CD14-positive monocyte (primary cell): Measurements from ENCODE around the gene PDE1A. TPM values are rescaled to one million over a fixed set of nuclear protein-coding genes. Genes with fewer than 3 reads are reported as not detected.

Experiments used
- DNase-seq, 3 donors: peaks; one replicate each; pipeline ENCODE4 v3.0.0-alpha.2; 2011 to 2022
- H2AFZ ChIP-seq: 2 replicates; pipeline ENCODE4 v1.6.0; 2012; ENCODE audit warnings: mild to moderate bottlenecking, low read depth, low read length, inconsistent platforms; ENCODE audit not compliant: insufficient read depth, poor library complexity, severe bottlenecking
- H3K27ac ChIP-seq, 2 donors: 1 replicate in 1 of 2; 2 replicates in 1 of 2; pipeline ENCODE4 v1.5.1; 2012 to 2013; ENCODE audit warnings: low read length in 2 of 2, control low read depth in 1 of 2, inconsistent platforms in 1 of 2, low read depth in 1 of 2, mild to moderate bottlenecking in 1 of 2
- H3K27me3 ChIP-seq, 2 donors: one replicate each; pipeline versions ENCODE4 v1.6.0 to v1.6.1; 2011 to 2013; ENCODE audit warnings: low read length in 2 of 2; ENCODE audit not compliant: control insufficient read depth in 2 of 2, insufficient read depth in 2 of 2
- H3K36me3 ChIP-seq, 2 donors: replicated peaks in 1 of 2; 1 replicate in 1 of 2; 2 replicates in 1 of 2; pipeline versions ENCODE4 v1.5.1 to v1.6.1; 2012 to 2013; ENCODE audit warnings: low read length in 2 of 2, control low read depth in 1 of 2, inconsistent platforms in 1 of 2, mild to moderate bottlenecking in 1 of 2; ENCODE audit not compliant: insufficient read depth in 2 of 2, control insufficient read depth in 1 of 2
- H3K4me1 ChIP-seq, 2 donors: 1 replicate in 1 of 2; 2 replicates in 1 of 2; pipeline versions ENCODE4 v1.5.1 to v1.6.1; 2012 to 2013; ENCODE audit warnings: low read length in 2 of 2, control low read depth in 1 of 2, inconsistent platforms in 1 of 2, mild to moderate bottlenecking in 1 of 2, moderate library complexity in 1 of 2; ENCODE audit not compliant: insufficient read depth in 2 of 2, control insufficient read depth in 1 of 2
- H3K4me2 ChIP-seq: replicated peaks from 2 replicates; pipeline ENCODE3; 2012; ENCODE audit warnings: low read length, moderate library complexity, mild to moderate bottlenecking; ENCODE audit not compliant: poor library complexity, severe bottlenecking; ENCODE audit errors: extremely low read depth
- H3K4me3 ChIP-seq, 3 experiments: fragments of 200-600 bp in 1 of 3; sonication (generic) in 1 of 3; replicated peaks in 1 of 3; 1 replicate in 2 of 3; 2 replicates in 1 of 3; pipeline ENCODE4 v1.5.1; 2011 to 2013; ENCODE audit warnings: low read length in 3 of 3, mild to moderate bottlenecking in 3 of 3, control low read depth in 2 of 3, low read depth in 2 of 3, inconsistent platforms in 1 of 3, moderate library complexity in 1 of 3
- H3K79me2 ChIP-seq: 2 replicates; pipeline ENCODE4 v1.6.0; 2012; ENCODE audit warnings: mild to moderate bottlenecking, control low read depth, inconsistent platforms, low read length, moderate library complexity; ENCODE audit not compliant: insufficient read depth
- H3K9ac ChIP-seq: 2 replicates; pipeline ENCODE4 v1.6.0; 2017; ENCODE audit warnings: low read length, mild to moderate bottlenecking; ENCODE audit not compliant: insufficient read depth, poor library complexity, severe bottlenecking
- H3K9me3 ChIP-seq, 2 donors: replicated peaks in 1 of 2; 1 replicate in 1 of 2; 2 replicates in 1 of 2; pipeline versions ENCODE4 v1.5.1 to v1.6.1; 2012 to 2013; ENCODE audit warnings: low read length in 2 of 2, control low read depth in 1 of 2; ENCODE audit not compliant: control insufficient read depth in 1 of 2, insufficient read depth in 1 of 2
- H4K20me1 ChIP-seq: 2 replicates; pipeline ENCODE4 v1.6.0; 2012; ENCODE audit warnings: mild to moderate bottlenecking, low read length, control low read depth, moderate library complexity; ENCODE audit not compliant: insufficient read depth
- H3K27ac Mint-ChIP-seq, 7 donors: one replicate each; pipeline ENCODE4 v1.8.0; 2020; ENCODE audit warnings: mild to moderate bottlenecking in 7 of 7, mixed read lengths in 7 of 7, moderate library complexity in 6 of 7, inconsistent platforms in 2 of 7
- H3K27me3 Mint-ChIP-seq, 3 donors: one replicate each; pipeline ENCODE4 v1.8.0; 2021 to 2022; ENCODE audit warnings: low read depth in 3 of 3, mild to moderate bottlenecking in 3 of 3, mixed read lengths in 3 of 3, moderate library complexity in 3 of 3, inconsistent platforms in 1 of 3
- H3K36me3 Mint-ChIP-seq, 2 donors: one replicate each; pipeline ENCODE4 v1.8.0; 2020; ENCODE audit warnings: mixed read lengths in 2 of 2, inconsistent platforms in 1 of 2, mild to moderate bottlenecking in 1 of 2
- H3K4me1 Mint-ChIP-seq: one replicate; pipeline ENCODE4 v1.8.0; 2020; ENCODE audit warnings: mild to moderate bottlenecking, mixed read lengths
- H3K4me3 Mint-ChIP-seq, 2 donors: one replicate each; pipeline ENCODE4 v1.8.0; 2020; ENCODE audit warnings: mild to moderate bottlenecking in 2 of 2, mixed read lengths in 2 of 2, moderate library complexity in 1 of 2
- H3K9me3 Mint-ChIP-seq, 7 donors: one replicate each; pipeline ENCODE4 v1.8.0; 2020 to 2022; ENCODE audit warnings: mixed read lengths in 7 of 7, mild to moderate bottlenecking in 6 of 7, moderate library complexity in 6 of 7, inconsistent platforms in 2 of 7
- WGBS: methylation state at CpG from one replicate; pipeline ENCODE4 v1.1.5; 2013; ENCODE audit warnings: missing lambda C conversion rate; ENCODE audit not compliant: insufficient coverage; 5-methylcytosine and 5-hydroxymethylcytosine counted together
- intact Hi-C, 2 donors: fragments of 100-400 bp; cut with micrococcal nuclease; formaldehyde crosslinking; loops; one replicate each; pipeline versions ENCODE4 v1.15.0 to v1.15.1; 2023
- polyA plus RNA-seq, 3 donors: library from polyadenylated mRNA; depleted of rRNA in 1 of 3; unstranded in 2 of 3; stranded (reverse) in 1 of 3; fragments of 300-500 nt in 2 of 3; fragments of >200 nt in 1 of 3; fragmentation: Illumina TruSeq in 2 of 3; gene quantifications; 1 replicate in 2 of 3; 2 replicates in 1 of 3; pipeline ENCODE4 v1.2.3, GENCODE V29; 2012 to 2021
- TF ChIP-seq, protein P1 (sequence below): fragments of 200-600 bp; IDR thresholded peaks from one replicate; pipeline ENCODE4 v1.8.0; 2022; ENCODE audit warnings: antibody characterized with exemption, mild to moderate bottlenecking

The PDE1A gene
- polyA plus RNA-seq, 3 donors = not detected

DNA sequence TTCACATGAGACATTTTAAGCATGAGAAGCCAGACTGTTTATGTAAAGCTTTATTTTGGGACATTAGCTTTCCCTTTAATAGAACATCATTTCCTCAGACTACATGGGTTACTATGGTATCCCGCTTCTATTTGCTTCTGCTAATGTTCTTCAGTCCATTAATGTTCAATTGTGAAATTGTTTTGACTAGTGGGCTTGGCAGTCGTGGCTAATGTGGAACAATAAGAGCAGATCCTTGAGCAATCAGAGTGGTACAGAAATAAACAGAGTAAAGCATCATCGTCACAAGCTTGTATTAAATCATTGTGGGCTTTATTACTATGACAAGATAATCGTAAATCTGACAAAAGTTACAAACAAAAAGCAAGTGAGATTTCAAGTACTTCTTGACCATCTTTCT, 60.2 kb downstream of the PDE1A start:
- H3K4me3 ChIP-seq = no peak overlapping the region
- Mint-ChIP-seq H3K27ac (no peak overlapping the region), H3K4me1 (no peaks in the 10 kb centered on the region), H3K4me3 (no peak overlapping the region), H3K9me3 (peaks cover 0 to 3% (median 0%) of the 10 kb centered on the region in 7 donors), H3K27me3 (peaks cover 0 to 1% (median 0%) of the 10 kb centered on the region in 3 donors), H3K36me3 (no peaks in the 10 kb centered on the region)
- intact Hi-C loops = no loop called here
- H3K27me3 ChIP-seq = no peaks in the 10 kb centered on the region
- H3K4me1 ChIP-seq = no peaks in the 10 kb centered on the region
- WGBS = 75% methylated on average over 1 of the region's 4 CpGs
- TF ChIP-seq, protein P1, sequence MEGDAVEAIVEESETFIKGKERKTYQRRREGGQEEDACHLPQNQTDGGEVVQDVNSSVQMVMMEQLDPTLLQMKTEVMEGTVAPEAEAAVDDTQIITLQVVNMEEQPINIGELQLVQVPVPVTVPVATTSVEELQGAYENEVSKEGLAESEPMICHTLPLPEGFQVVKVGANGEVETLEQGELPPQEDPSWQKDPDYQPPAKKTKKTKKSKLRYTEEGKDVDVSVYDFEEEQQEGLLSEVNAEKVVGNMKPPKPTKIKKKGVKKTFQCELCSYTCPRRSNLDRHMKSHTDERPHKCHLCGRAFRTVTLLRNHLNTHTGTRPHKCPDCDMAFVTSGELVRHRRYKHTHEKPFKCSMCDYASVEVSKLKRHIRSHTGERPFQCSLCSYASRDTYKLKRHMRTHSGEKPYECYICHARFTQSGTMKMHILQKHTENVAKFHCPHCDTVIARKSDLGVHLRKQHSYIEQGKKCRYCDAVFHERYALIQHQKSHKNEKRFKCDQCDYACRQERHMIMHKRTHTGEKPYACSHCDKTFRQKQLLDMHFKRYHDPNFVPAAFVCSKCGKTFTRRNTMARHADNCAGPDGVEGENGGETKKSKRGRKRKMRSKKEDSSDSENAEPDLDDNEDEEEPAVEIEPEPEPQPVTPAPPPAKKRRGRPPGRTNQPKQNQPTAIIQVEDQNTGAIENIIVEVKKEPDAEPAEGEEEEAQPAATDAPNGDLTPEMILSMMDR = no peak
- no peak overlapping the region for H2AFZ ChIP-seq
- DNase-seq = no peak
- no peaks in the 10 kb centered on the region for H3K79me2 ChIP-seq
- H3K9me3 ChIP-seq = no peaks in the 10 kb centered on the region
- H3K36me3 ChIP-seq = no peaks in the 10 kb centered on the region
- H3K9ac ChIP-seq = no peak overlapping the region
- no peak overlapping the region for H3K27ac ChIP-seq
- H3K4me2 ChIP-seq = no peak overlapping the region
- H4K20me1 ChIP-seq = no peaks in the 10 kb centered on the region

DNA sequence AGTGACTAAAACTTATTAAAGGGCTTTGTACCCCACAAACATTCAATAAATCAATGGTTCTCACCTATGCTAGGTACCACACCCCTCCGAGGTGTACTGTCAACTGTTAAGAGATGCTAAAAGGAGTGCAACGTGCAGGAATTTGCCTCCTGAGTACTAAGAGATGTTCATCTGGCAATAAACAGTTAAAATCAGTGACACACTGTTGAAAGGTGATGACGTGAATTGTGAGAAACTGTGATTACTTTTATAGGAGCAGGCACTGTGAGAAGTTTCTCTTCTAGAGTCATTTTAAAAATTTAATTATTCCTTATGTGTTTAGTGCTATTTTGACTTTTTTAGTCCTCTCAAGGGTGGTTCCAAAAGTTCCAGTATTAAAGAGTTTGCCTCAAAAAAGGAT, 61.0 kb downstream of the PDE1A start:
- Mint-ChIP-seq H3K4me3 (no peak overlapping the region), H3K9me3 (peaks cover 0 to 3% (median 0%) of the 10 kb centered on the region in 7 donors), H3K4me1 (no peaks in the 10 kb centered on the region), H3K27ac (no peak overlapping the region), H3K36me3 (no peaks in the 10 kb centered on the region), H3K27me3 (peaks cover 0 to 1% (median 0%) of the 10 kb centered on the region in 3 donors)
- Histone ChIP-seq H3K4me3 (no peak overlapping the region), H3K4me2 (no peak overlapping the region), H2AFZ (no peak overlapping the region), H3K9me3 (no peaks in the 10 kb centered on the region), H3K27ac (no peak overlapping the region), H3K4me1 (no peaks in the 10 kb centered on the region), H3K9ac (no peak overlapping the region), H3K79me2 (no peaks in the 10 kb centered on the region), H3K27me3 (no peaks in the 10 kb centered on the region), H4K20me1 (no peaks in the 10 kb centered on the region), H3K36me3 (no peaks in the 10 kb centered on the region)
- intact Hi-C loops = no loop called here
- no CpG with 5 or more reads among the region's 3 CpGs for WGBS
- no peak for DNase-seq
- TF ChIP-seq, protein P1 = no peak
